ENCODE measurements around the gene PAFAH1B2. TPM values are rescaled to one million over a fixed set of nuclear protein-coding genes. Genes with fewer than 3 reads are reported as not detected.

The PAFAH1B2 gene
- total and polyA plus RNA-seq, 7 experiments from 2014 or later: 13.6 to 62.0 (median 53.6) TPM

GRCh38 chr11:117220999-117221774 lies 77.1 kb downstream of the PAFAH1B2 start:
- ChIA-PET CTCF (interaction anchor here (2.1 kb wide), 1 partner anchor 10 kb away, joined by 7 read pairs; the partner anchor contains the start of gene PCSK7), POLR2A (interaction anchor here (0.6 to 2.9 kb wide), 3 partner anchors 8 to 54 kb away, joined by 3 to 16 read pairs (median 3); no protein-coding TSS in a partner anchor)
- H3K4me1 Mint-ChIP-seq: peaks cover 0 to 7% (median 4%) of the 10 kb centered on the region in 7 donors
- Histone ChIP-seq H3K4me3 (ENCODE audit: low read length) (no peak overlapping the region), H3K27ac (ENCODE audit: low read depth, low read length) (no peak overlapping the region), H3K36me3 (ENCODE audit: control insufficient read depth in 2 of 3, insufficient read depth in 3 of 3, low read length in 3 of 3) (peaks cover 46 to 98% (median 56%) of the 10 kb centered on the region in 3 experiments), H3K4me1 (ENCODE audit: control insufficient read depth in 2 of 2, insufficient read depth in 2 of 2, low read length in 2 of 2) (no peaks in the 10 kb centered on the region), H3K9me3 (ENCODE audit: control insufficient read depth in 2 of 3, low read length in 3 of 3) (no peaks in the 10 kb centered on the region), H3K27me3 (ENCODE audit: control insufficient read depth in 2 of 2, insufficient read depth in 2 of 2, low read length in 2 of 2) (no peaks in the 10 kb centered on the region)
- H3K27me3 Mint-ChIP-seq: no peaks in the 10 kb centered on the region
- intact Hi-C loops (cut with micrococcal nuclease): no loop called here
- no peaks in the 10 kb centered on the region for H3K9me3 Mint-ChIP-seq
- no peak overlapping the region for H3K4me3 Mint-ChIP-seq
- peaks cover 14 to 66% (median 27%) of the 10 kb centered on the region in 5 donors for H3K36me3 Mint-ChIP-seq
- DNase-seq (no peak), ATAC-seq (no peak)
- H3K27ac Mint-ChIP-seq: peak overlapping the region in 3 of 9 donors; percentile 9 to 47 (median 12)

GRCh38 chr11:117221775-117222517 lies 77.9 kb downstream of the PAFAH1B2 start:
- Mint-ChIP-seq H3K36me3 (peaks cover 17 to 65% (median 29%) of the 10 kb centered on the region in 5 donors), H3K27ac (peak overlapping the region in 5 of 9 donors; percentile 14 to 72 (median 47)), H3K4me1 (peaks cover 7 to 13% (median 10%) of the 10 kb centered on the region in 7 donors), H3K9me3 (no peaks in the 10 kb centered on the region), H3K27me3 (no peaks in the 10 kb centered on the region), H3K4me3 (no peak overlapping the region)
- no peak for ATAC-seq
- ChIA-PET POLR2A (interaction anchor here (0.6 to 0.7 kb wide), 5 partner anchors 10 to 247 kb away, joined by 3 to 5 read pairs (median 4); partner anchors contain the start of gene PCSK7), CTCF (interaction anchor here (0.7 to 2.1 kb wide), 3 partner anchors 10 to 408 kb away, joined by 4 to 7 read pairs (median 4); partner anchors contain the start of genes PCSK7 and SIDT2)
- H3K36me3 ChIP-seq (ENCODE audit: control insufficient read depth in 2 of 3, insufficient read depth in 3 of 3, low read length in 3 of 3): peaks cover 47 to 98% (median 59%) of the 10 kb centered on the region in 3 experiments
- H3K9me3 ChIP-seq (ENCODE audit: control insufficient read depth in 2 of 3, low read length in 3 of 3): no peaks in the 10 kb centered on the region
- H3K4me1 ChIP-seq (ENCODE audit: control insufficient read depth in 2 of 2, insufficient read depth in 2 of 2, low read length in 2 of 2): peaks cover 5 to 7% of the 10 kb centered on the region in 2 donors
- H3K4me3 ChIP-seq (ENCODE audit: low read length): no peak overlapping the region
- DNase-seq: no peak
- intact Hi-C loops (cut with micrococcal nuclease): no loop called here
- no peak overlapping the region for H3K27ac ChIP-seq (ENCODE audit: low read depth, low read length)
- H3K27me3 ChIP-seq (ENCODE audit: control insufficient read depth in 2 of 2, insufficient read depth in 2 of 2, low read length in 2 of 2): no peaks in the 10 kb centered on the region

GRCh38 chr11:117222991-117223740 lies 79.1 kb downstream of the PAFAH1B2 start:
- intact Hi-C loops (cut with micrococcal nuclease): no loop called here
- POLR2A ChIA-PET: interaction anchor here (1.3 kb wide), 1 partner anchor 26 kb away, joined by 4 read pairs; no protein-coding TSS in a partner anchor
- Mint-ChIP-seq H3K9me3 (no peaks in the 10 kb centered on the region), H3K4me1 (peaks cover 14 to 21% (median 16%) of the 10 kb centered on the region in 7 donors), H3K27ac (no peak overlapping the region), H3K4me3 (no peak overlapping the region), H3K27me3 (no peaks in the 10 kb centered on the region), H3K36me3 (peaks cover 14 to 61% (median 30%) of the 10 kb centered on the region in 5 donors)
- Histone ChIP-seq H3K27ac (ENCODE audit: low read depth, low read length) (no peak overlapping the region), H3K27me3 (ENCODE audit: control insufficient read depth in 2 of 2, insufficient read depth in 2 of 2, low read length in 2 of 2) (no peaks in the 10 kb centered on the region), H3K4me3 (ENCODE audit: low read length) (no peak overlapping the region), H3K9me3 (ENCODE audit: control insufficient read depth in 2 of 3, low read length in 3 of 3) (no peaks in the 10 kb centered on the region), H3K4me1 (ENCODE audit: control insufficient read depth in 2 of 2, insufficient read depth in 2 of 2, low read length in 2 of 2) (peaks cover 9% of the 10 kb centered on the region in 2 donors), H3K36me3 (ENCODE audit: control insufficient read depth in 2 of 3, insufficient read depth in 3 of 3, low read length in 3 of 3) (peaks cover 46 to 98% (median 63%) of the 10 kb centered on the region in 3 experiments)
- DNase-seq (no peak), ATAC-seq (no peak)
- CTCF ChIA-PET: interaction anchor here (1.2 kb wide), 1 partner anchor 45 kb away, joined by 4 read pairs; the partner anchor contains the start of gene SIDT2

GRCh38 chr11:117223741-117224689 lies 79.9 kb downstream of the PAFAH1B2 start:
- Histone ChIP-seq H3K27me3 (ENCODE audit: control insufficient read depth in 2 of 2, insufficient read depth in 2 of 2, low read length in 2 of 2) (no peaks in the 10 kb centered on the region), H3K4me1 (ENCODE audit: control insufficient read depth in 2 of 2, insufficient read depth in 2 of 2, low read length in 2 of 2) (peaks cover 12 to 13% of the 10 kb centered on the region in 2 donors), H3K27ac (ENCODE audit: low read depth, low read length) (no peak overlapping the region), H3K4me3 (ENCODE audit: low read length) (no peak overlapping the region), H3K9me3 (ENCODE audit: control insufficient read depth in 2 of 3, low read length in 3 of 3) (no peaks in the 10 kb centered on the region), H3K36me3 (ENCODE audit: control insufficient read depth in 2 of 3, insufficient read depth in 3 of 3, low read length in 3 of 3) (peaks cover 43 to 97% (median 60%) of the 10 kb centered on the region in 3 experiments)
- DNase-seq (no peak), ATAC-seq (no peak)
- Mint-ChIP-seq H3K36me3 (peaks cover 16 to 59% (median 29%) of the 10 kb centered on the region in 5 donors), H3K27ac (peak overlapping the region in 2 of 9 donors; percentile 43 to 46), H3K4me3 (no peak overlapping the region), H3K4me1 (peaks cover 18 to 29% (median 21%) of the 10 kb centered on the region in 7 donors), H3K9me3 (no peaks in the 10 kb centered on the region), H3K27me3 (no peaks in the 10 kb centered on the region)
- ChIA-PET CTCF (interaction anchor here (0.6 kb wide), 1 partner anchor 361 kb away, joined by 4 read pairs; no protein-coding TSS in a partner anchor), POLR2A (interaction anchor here (1.1 to 1.3 kb wide), 3 partner anchors 27 to 450 kb away, joined by 3 to 4 read pairs (median 3); no protein-coding TSS in a partner anchor)
- intact Hi-C loops (cut with micrococcal nuclease): no loop called here

- Histone ChIP-seq H3K36me3 (ENCODE audit: control insufficient read depth in 2 of 3, insufficient read depth in 3 of 3, low read length in 3 of 3) (peaks cover 46 to 92% (median 56%) of the 10 kb centered on the region in 3 experiments), H3K27ac (ENCODE audit: low read depth, low read length) (peak overlapping the region; percentile 7), H3K4me1 (ENCODE audit: control insufficient read depth in 2 of 2, insufficient read depth in 2 of 2, low read length in 2 of 2) (peaks cover 25 to 28% of the 10 kb centered on the region in 2 donors), H3K27me3 (ENCODE audit: control insufficient read depth in 2 of 2, insufficient read depth in 2 of 2, low read length in 2 of 2) (no peaks in the 10 kb centered on the region), H3K4me3 (ENCODE audit: low read length) (no peak overlapping the region), H3K9me3 (ENCODE audit: control insufficient read depth in 2 of 3, low read length in 3 of 3) (no peaks in the 10 kb centered on the region)
- ATAC-seq (no peak), DNase-seq (no peak)
- intact Hi-C loops (cut with micrococcal nuclease): loop anchor here (1.0 to 5.0 kb wide), 12 partner anchors 44 to 493 kb away; partner anchors contain the start of genes APOA5 (in 2 of the 2), APOA1 (in 1 of the 2) and SIDT2 (in 1 of the 2)
- H3K27me3 Mint-ChIP-seq: no peaks in the 10 kb centered on the region
- H3K4me3 Mint-ChIP-seq: no peak overlapping the region
- no peaks in the 10 kb centered on the region for H3K9me3 Mint-ChIP-seq
- H3K27ac Mint-ChIP-seq: peak overlapping the region in 3 of 9 donors; percentile 51 to 83 (median 62)
- ChIA-PET POLR2A (interaction anchor here (0.7 to 1.2 kb wide), 5 partner anchors 10 to 438 kb away, joined by 3 to 4 read pairs (median 4); partner anchors contain the start of gene ZPR1), CTCF (interaction anchor here (0.7 to 3.0 kb wide), 13 partner anchors 12 to 451 kb away, joined by 3 to 20 read pairs (median 5); partner anchors contain the start of genes APOA5 and ZPR1)
- peaks cover 11 to 61% (median 28%) of the 10 kb centered on the region in 5 donors for H3K36me3 Mint-ChIP-seq
- H3K4me1 Mint-ChIP-seq: peaks cover 28 to 43% (median 36%) of the 10 kb centered on the region in 7 donors
Observed at GRCh38 chr11:117225553-117226170, 81.6 kb downstream of the PAFAH1B2 start.

Data from naive thymus-derived CD4-positive, alpha-beta T cell (primary cell).